K562 (cell line): ENCODE results near the gene DOK3. TPM values are rescaled to one million over a fixed set of nuclear protein-coding genes. Genes with fewer than 3 reads are reported as not detected.
A peak's percentile ranks its signal among the peaks of the same experiment; 100 is the strongest.

Experiments
- ARID1B ChIP-seq: fragments of 450-650 bp; IDR thresholded peaks from 2 replicates; pipeline ENCODE4 v1.6.1; 2016; ENCODE audit warnings: antibody characterized with exemption, mild to moderate bottlenecking, inconsistent platforms
- FOXA1 ChIP-seq: fragments of 450-650 bp; IDR thresholded peaks from 2 replicates; pipeline ENCODE4 v1.6.1; 2016; ENCODE audit warnings: mild to moderate bottlenecking, borderline replicate concordance
- FOXJ3 ChIP-seq: sonication (generic); formaldehyde crosslinking; IDR thresholded peaks from 2 replicates; pipeline ENCODE4 v1.4.0; 2020; ENCODE audit warnings: mild to moderate bottlenecking, missing genetic modification reagents
- HDGF ChIP-seq: fragments of 450-650 bp; IDR thresholded peaks from 2 replicates; pipeline ENCODE4 v1.6.1; 2016
- HSF4 ChIP-seq: fragments of 250-450 bp; sonication (Bioruptor Pico); IDR thresholded peaks from 2 replicates; pipeline ENCODE4 v2.1.2; 2022; ENCODE audit warnings: mild to moderate bottlenecking, moderate library complexity, borderline replicate concordance
- MAFG ChIP-seq: fragments of 450-650 bp; conservative IDR thresholded peaks from 2 replicates; pipeline ENCODE4 v1.6.1; 2016; ENCODE audit warnings: missing genetic modification characterization, missing compliant biosample characterization
- RBM15 ChIP-seq: fragments of 200-400 bp; formaldehyde crosslinking; IDR thresholded peaks from 2 replicates; pipeline ENCODE4 v1.6.1; 2018; ENCODE audit warnings: mild to moderate bottlenecking, low read length, moderate library complexity; ENCODE audit not compliant: insufficient read depth
- SUPT5H ChIP-seq: fragments of 450-650 bp; IDR thresholded peaks from 2 replicates; pipeline ENCODE4 v1.6.1; 2016
- TAL1 ChIP-seq: fragments of 450-650 bp; IDR thresholded peaks from 2 replicates; pipeline ENCODE4 v1.6.1; 2016; ENCODE audit warnings: mild to moderate bottlenecking
- TCFL5 ChIP-seq: fragments of 250-450 bp; sonication (Bioruptor Pico); conservative IDR thresholded peaks from 2 replicates; pipeline ENCODE4 v1.6.1; 2021; ENCODE audit warnings: mild to moderate bottlenecking, moderate library complexity, matching md5 sums
- ZEB2 ChIP-seq: fragments of 450-650 bp; IDR thresholded peaks from 2 replicates; pipeline ENCODE4 v1.6.1; 2016
- ZNF75A ChIP-seq: fragments of 450-650 bp; formaldehyde crosslinking; IDR thresholded peaks from 2 replicates; pipeline ENCODE4 v1.4.0; 2020; ENCODE audit warnings: mild to moderate bottlenecking
- polyA plus RNA-seq, 8 experiments: library from polyadenylated mRNA; depleted of rRNA in 4 of 8; stranded (reverse) in 5 of 8; unstranded in 3 of 8; fragments of >200 nt; fragmentation: Nextera tagmentation in 2 of 8; fragmentation: Illumina TruSeq in 1 of 8; extraction: Ambion mirVana in 2 of 8; extraction: Trizol in 1 of 8; gene quantifications; 2 replicates each; pipeline versions ENCODE4 v1.2.1 to v1.2.3, GENCODE V29; 2011 to 2014; ENCODE audit warnings: inconsistent platforms in 1 of 8, missing spikeins in 1 of 8
- total RNA-seq, 7 experiments: library from RNA; depleted of rRNA in 6 of 7; stranded (reverse); fragments of >200 nt in 6 of 7; fragmentation: Illumina TruSeq in 2 of 7; extraction: Trizol in 2 of 7; gene quantifications; 2 replicates each; pipeline versions ENCODE4 v1.2.1 to v1.2.3, GENCODE V29; 2011 to 2021; ENCODE audit warnings: low replicate concordance in 1 of 7
- TF ChIP-seq, protein P1 (sequence below): fragments of 450-650 bp; formaldehyde crosslinking; IDR thresholded peaks from 2 replicates; pipeline ENCODE4 v1.4.0; 2020; ENCODE audit warnings: mild to moderate bottlenecking, mixed read lengths
- TF ChIP-seq, protein P2 (sequence below), 2 experiments: fragments of 200-800 bp in 1 of 2; sonication (Bioruptor generic) in 1 of 2; sonication (generic) in 1 of 2; formaldehyde crosslinking in 1 of 2; IDR thresholded peaks in 1 of 2; conservative IDR thresholded peaks in 1 of 2; 2 replicates each; pipeline versions ENCODE4 v1.5.0 to v1.6.1; 2016 to 2020; ENCODE audit warnings: missing compliant biosample characterization in 1 of 2, missing genetic modification characterization in 1 of 2, missing genetic modification reagents in 1 of 2
- TF ChIP-seq, protein P3 (sequence below): fragments of 450-650 bp; IDR thresholded peaks from 2 replicates; pipeline ENCODE4 v1.6.1; 2014; ENCODE audit warnings: low read depth, mild to moderate bottlenecking, moderate library complexity, borderline replicate concordance
- TF ChIP-seq, protein P4 (sequence below): fragments of 450-650 bp; IDR thresholded peaks from one replicate; pipeline ENCODE4 v1.6.1; 2018; ENCODE audit warnings: mild to moderate bottlenecking, moderate library complexity; ENCODE audit not compliant: partially characterized antibody
- TF ChIP-seq, protein P5 (sequence below): fragments of 450-650 bp; IDR thresholded peaks from 2 replicates; pipeline ENCODE4 v1.6.1; 2017; ENCODE audit warnings: antibody characterized with exemption
- TF ChIP-seq, protein P6 (sequence below): fragments of 450-650 bp; formaldehyde crosslinking; IDR thresholded peaks from 2 replicates; pipeline ENCODE4 v1.4.0; 2022; ENCODE audit warnings: missing genetic modification characterization

Gene DOK3
- total and polyA plus RNA-seq, 9 of the 15 experiments (the other 6 are each of a cell fraction or from before 2014, with no cell fraction given), result 1.3 to 23.0 (median 8.0) TPM

DNA sequence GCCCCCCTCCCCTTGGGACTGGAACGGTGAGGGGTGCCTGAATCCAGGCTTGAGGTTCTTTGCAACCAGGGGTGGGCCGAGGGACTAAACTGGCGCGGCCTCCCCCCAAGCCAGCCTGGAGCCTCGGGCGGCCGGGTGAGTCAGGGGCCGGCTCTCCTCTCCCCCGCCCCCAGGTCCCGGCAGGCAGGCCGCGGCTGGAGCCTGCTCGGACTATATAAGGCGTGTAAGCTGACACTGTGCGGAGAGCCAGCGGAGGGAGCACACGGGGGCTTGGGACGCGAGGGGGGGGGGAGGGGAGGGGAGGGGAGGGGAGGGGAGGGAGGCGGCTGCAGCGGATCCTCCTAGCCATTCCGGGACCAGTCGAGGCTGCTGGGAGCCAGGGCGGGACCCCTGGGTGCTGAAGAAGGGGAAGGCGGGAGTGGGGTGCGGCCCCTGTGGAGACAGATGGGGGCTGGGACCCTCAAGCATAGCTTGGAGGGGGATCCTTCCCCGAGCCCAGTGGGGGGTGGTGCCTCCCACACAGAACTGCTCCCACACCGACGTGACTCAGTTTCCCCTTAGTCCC, 12.8 kb downstream of the DOK3 start (continued):
- TF ChIP-seq, protein P1, sequence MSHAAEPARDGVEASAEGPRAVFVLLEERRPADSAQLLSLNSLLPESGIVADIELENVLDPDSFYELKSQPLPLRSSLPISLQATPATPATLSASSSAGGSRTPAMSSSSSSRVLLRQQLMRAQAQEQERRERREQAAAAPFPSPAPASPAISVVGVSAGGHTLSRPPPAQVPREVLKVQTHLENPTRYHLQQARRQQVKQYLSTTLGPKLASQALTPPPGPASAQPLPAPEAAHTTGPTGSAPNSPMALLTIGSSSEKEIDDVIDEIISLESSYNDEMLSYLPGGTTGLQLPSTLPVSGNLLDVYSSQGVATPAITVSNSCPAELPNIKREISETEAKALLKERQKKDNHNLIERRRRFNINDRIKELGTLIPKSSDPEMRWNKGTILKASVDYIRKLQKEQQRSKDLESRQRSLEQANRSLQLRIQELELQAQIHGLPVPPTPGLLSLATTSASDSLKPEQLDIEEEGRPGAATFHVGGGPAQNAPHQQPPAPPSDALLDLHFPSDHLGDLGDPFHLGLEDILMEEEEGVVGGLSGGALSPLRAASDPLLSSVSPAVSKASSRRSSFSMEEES, result no peak
- TF ChIP-seq, protein P2, sequence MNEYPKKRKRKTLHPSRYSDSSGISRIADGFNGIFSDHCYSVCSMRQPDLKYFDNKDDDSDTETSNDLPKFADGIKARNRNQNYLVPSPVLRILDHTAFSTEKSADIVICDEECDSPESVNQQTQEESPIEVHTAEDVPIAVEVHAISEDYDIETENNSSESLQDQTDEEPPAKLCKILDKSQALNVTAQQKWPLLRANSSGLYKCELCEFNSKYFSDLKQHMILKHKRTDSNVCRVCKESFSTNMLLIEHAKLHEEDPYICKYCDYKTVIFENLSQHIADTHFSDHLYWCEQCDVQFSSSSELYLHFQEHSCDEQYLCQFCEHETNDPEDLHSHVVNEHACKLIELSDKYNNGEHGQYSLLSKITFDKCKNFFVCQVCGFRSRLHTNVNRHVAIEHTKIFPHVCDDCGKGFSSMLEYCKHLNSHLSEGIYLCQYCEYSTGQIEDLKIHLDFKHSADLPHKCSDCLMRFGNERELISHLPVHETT (CRISPR knock-in tag; conservative IDR thresholded peaks at IDR 0.05 in 1 of 2, IDR thresholded peaks at IDR 0.05 in 1 of 2), result peak in 1 of 2 experiments; percentile 69; a peak in 1 of 4 replicates
- no peak for TF ChIP-seq ZNF75A (CRISPR knock-in tag)
- no peak for TF ChIP-seq HDGF
- TF ChIP-seq, protein P3, sequence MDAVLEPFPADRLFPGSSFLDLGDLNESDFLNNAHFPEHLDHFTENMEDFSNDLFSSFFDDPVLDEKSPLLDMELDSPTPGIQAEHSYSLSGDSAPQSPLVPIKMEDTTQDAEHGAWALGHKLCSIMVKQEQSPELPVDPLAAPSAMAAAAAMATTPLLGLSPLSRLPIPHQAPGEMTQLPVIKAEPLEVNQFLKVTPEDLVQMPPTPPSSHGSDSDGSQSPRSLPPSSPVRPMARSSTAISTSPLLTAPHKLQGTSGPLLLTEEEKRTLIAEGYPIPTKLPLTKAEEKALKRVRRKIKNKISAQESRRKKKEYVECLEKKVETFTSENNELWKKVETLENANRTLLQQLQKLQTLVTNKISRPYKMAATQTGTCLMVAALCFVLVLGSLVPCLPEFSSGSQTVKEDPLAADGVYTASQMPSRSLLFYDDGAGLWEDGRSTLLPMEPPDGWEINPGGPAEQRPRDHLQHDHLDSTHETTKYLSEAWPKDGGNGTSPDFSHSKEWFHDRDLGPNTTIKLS, result no peak; the same call in 1 of the 2 replicates
- TF ChIP-seq, protein P4, sequence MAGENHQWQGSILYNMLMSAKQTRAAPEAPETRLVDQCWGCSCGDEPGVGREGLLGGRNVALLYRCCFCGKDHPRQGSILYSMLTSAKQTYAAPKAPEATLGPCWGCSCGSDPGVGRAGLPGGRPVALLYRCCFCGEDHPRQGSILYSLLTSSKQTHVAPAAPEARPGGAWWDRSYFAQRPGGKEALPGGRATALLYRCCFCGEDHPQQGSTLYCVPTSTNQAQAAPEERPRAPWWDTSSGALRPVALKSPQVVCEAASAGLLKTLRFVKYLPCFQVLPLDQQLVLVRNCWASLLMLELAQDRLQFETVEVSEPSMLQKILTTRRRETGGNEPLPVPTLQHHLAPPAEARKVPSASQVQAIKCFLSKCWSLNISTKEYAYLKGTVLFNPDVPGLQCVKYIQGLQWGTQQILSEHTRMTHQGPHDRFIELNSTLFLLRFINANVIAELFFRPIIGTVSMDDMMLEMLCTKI, result no peak
- no peak for TF ChIP-seq TAL1
- TF ChIP-seq RBM15, result no peak
- TF ChIP-seq, protein P5, sequence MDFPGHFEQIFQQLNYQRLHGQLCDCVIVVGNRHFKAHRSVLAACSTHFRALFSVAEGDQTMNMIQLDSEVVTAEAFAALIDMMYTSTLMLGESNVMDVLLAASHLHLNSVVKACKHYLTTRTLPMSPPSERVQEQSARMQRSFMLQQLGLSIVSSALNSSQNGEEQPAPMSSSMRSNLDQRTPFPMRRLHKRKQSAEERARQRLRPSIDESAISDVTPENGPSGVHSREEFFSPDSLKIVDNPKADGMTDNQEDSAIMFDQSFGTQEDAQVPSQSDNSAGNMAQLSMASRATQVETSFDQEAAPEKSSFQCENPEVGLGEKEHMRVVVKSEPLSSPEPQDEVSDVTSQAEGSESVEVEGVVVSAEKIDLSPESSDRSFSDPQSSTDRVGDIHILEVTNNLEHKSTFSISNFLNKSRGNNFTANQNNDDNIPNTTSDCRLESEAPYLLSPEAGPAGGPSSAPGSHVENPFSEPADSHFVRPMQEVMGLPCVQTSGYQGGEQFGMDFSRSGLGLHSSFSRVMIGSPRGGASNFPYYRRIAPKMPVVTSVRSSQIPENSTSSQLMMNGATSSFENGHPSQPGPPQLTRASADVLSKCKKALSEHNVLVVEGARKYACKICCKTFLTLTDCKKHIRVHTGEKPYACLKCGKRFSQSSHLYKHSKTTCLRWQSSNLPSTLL, result no peak
- TF ChIP-seq FOXJ3 (CRISPR knock-in tag), result no peak
- no peak for TF ChIP-seq TCFL5 (CRISPR knock-in tag)
- TF ChIP-seq ARID1B, result peak; percentile 35; the same call in 1 of the 2 replicates
- TF ChIP-seq, protein P6, sequence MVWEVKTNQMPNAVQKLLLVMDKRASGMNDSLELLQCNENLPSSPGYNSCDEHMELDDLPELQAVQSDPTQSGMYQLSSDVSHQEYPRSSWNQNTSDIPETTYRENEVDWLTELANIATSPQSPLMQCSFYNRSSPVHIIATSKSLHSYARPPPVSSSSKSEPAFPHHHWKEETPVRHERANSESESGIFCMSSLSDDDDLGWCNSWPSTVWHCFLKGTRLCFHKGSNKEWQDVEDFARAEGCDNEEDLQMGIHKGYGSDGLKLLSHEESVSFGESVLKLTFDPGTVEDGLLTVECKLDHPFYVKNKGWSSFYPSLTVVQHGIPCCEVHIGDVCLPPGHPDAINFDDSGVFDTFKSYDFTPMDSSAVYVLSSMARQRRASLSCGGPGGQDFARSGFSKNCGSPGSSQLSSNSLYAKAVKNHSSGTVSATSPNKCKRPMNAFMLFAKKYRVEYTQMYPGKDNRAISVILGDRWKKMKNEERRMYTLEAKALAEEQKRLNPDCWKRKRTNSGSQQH (CRISPR knock-in tag), result no peak
- TF ChIP-seq FOXA1, result no peak
- TF ChIP-seq SUPT5H, result no peak; the same call in 1 of the 2 replicates
- TF ChIP-seq HSF4 (CRISPR knock-in tag), result no peak
- no peak for TF ChIP-seq ZEB2
- no peak for TF ChIP-seq MAFG
